PC-3 (cell line): ENCODE results near the gene FOXN4. TPM values are rescaled to one million over a fixed set of nuclear protein-coding genes. Genes with fewer than 3 reads are reported as not detected.

Source experiments
- ATAC-seq: fragments of 200-7000 bp; cut with Tn5 transposase; 2 replicates; pipeline ENCODE4 v1.9.1; 2020; ENCODE audit warnings: mild to moderate bottlenecking, moderate library complexity
- Bru-seq: library from RNA; stranded (reverse); fragments of 400-500 nt; gene quantifications from one replicate; lab custom pipeline; 2021; lab: Mats Ljungman, UMichigan
- BruChase-seq, 2 experiments: library from RNA; stranded (reverse); fragments of 400-500 nt; gene quantifications; one replicate each; lab custom pipeline; 2021; lab: Mats Ljungman, UMichigan
- BruUV-seq: library from RNA; stranded (reverse); fragments of 400-500 nt; replicated peaks from 2 replicates; lab custom pipeline; 2021; lab: Mats Ljungman, UMichigan
- CTCF ChIA-PET: fragments of 300-600 bp; sonication (Branson Sonifier 250); formaldehyde crosslinking; loops from one replicate; lab custom pipeline; 2022; ENCODE audit warnings: antibody characterized with exemption; lab: Charles Lee
- POLR2A ChIA-PET: fragments of 300-600 bp; sonication (Branson Sonifier 250); formaldehyde crosslinking; loops from one replicate; lab custom pipeline; 2022; ENCODE audit warnings: antibody characterized with exemption; ENCODE audit not compliant: unreplicated experiment; lab: Charles Lee
- DNase-seq: peaks from one replicate; pipeline ENCODE4 v3.0.0-alpha.2; 2015
- H2AFZ ChIP-seq: fragments of 300-600 bp; sonication (generic); 2 replicates; pipeline ENCODE4 v1.6.0; 2016; ENCODE audit warnings: antibody characterized with exemption, low read length
- H3F3A ChIP-seq: fragments of 300-600 bp; sonication (generic); one replicate; pipeline ENCODE4 v1.6.0; 2017; ENCODE audit warnings: antibody characterized with exemption, low read length, control low read depth, mild to moderate bottlenecking; ENCODE audit not compliant: unreplicated experiment
- H3K27ac ChIP-seq: fragments of 300-600 bp; sonication (generic); 2 replicates; pipeline ENCODE4 v1.5.1; 2016; ENCODE audit warnings: mild to moderate bottlenecking, low read length
- H3K27me3 ChIP-seq: fragments of 300-600 bp; sonication (generic); 2 replicates; pipeline ENCODE4 v1.6.1; 2016; ENCODE audit warnings: low read length, mixed read lengths
- H3K36me3 ChIP-seq: fragments of 300-600 bp; sonication (generic); 2 replicates; pipeline ENCODE4 v1.6.1; 2016; ENCODE audit warnings: low read depth, mixed run types, low read length, mixed read lengths
- H3K4me1 ChIP-seq: fragments of 300-600 bp; sonication (generic); 2 replicates; pipeline ENCODE4 v1.5.1; 2016; ENCODE audit warnings: low read length; ENCODE audit not compliant: insufficient read depth
- H3K4me2 ChIP-seq: fragments of 300-600 bp; sonication (generic); 2 replicates; pipeline ENCODE4 v1.6.0; 2016; ENCODE audit warnings: low read length
- H3K4me3 ChIP-seq: fragments of 300-600 bp; sonication (generic); 2 replicates; pipeline ENCODE4 v1.5.1; 2016; ENCODE audit warnings: mild to moderate bottlenecking, low read length, mixed read lengths
- H3K79me2 ChIP-seq: fragments of 300-600 bp; sonication (generic); 2 replicates; pipeline ENCODE4 v1.6.1; 2017; ENCODE audit warnings: low read length, mixed read lengths
- H3K9ac ChIP-seq: fragments of 300-600 bp; sonication (generic); 2 replicates; pipeline ENCODE4 v1.6.0; 2016; ENCODE audit warnings: mild to moderate bottlenecking, low read length
- H3K9me2 ChIP-seq: fragments of 300-600 bp; sonication (generic); replicated peaks from 2 replicates; pipeline ENCODE4 v1.6.1; 2016; ENCODE audit warnings: mixed run types, low read length, mixed read lengths
- H3K9me3 ChIP-seq: fragments of 300-600 bp; sonication (generic); 2 replicates; pipeline ENCODE4 v1.6.1; 2016; ENCODE audit warnings: low read length, mixed read lengths
- H4K20me1 ChIP-seq: fragments of 300-600 bp; sonication (generic); 2 replicates; pipeline ENCODE4 v1.6.1; 2016; ENCODE audit warnings: low read length, mixed read lengths
- EZH2 ChIP-seq: fragments of 300-600 bp; sonication (generic); IDR thresholded peaks from one replicate; pipeline ENCODE4 v1.6.1; 2017; ENCODE audit warnings: antibody characterized with exemption, mild to moderate bottlenecking, low read length; ENCODE audit not compliant: unreplicated experiment
- EZH2phosphoT487 ChIP-seq: fragments of 300-600 bp; sonication (generic); IDR thresholded peaks from 2 replicates; pipeline ENCODE4 v1.6.1; 2018; ENCODE audit warnings: mild to moderate bottlenecking, antibody characterized with exemption, low read length, borderline replicate concordance
- intact Hi-C: fragments of 100-400 bp; cut with micrococcal nuclease; formaldehyde crosslinking; loops from 2 replicates; pipeline ENCODE4 v1.9.0; 2023
- long read RNA-seq: library from polyadenylated mRNA; unstranded; transcript quantifications from one replicate; pipeline ENCODE4 v2.0.0, GENCODE V29; 2021; ENCODE audit not compliant: unreplicated experiment
- total RNA-seq: library from RNA; depleted of rRNA; stranded (reverse); fragments of >200 nt; gene quantifications from 2 replicates; pipeline ENCODE4 v1.2.3, GENCODE V29; 2014; rRNA removed
- TF ChIP-seq, protein P1 (sequence below): fragments of 300-600 bp; sonication (generic); conservative IDR thresholded peaks from 2 replicates; pipeline ENCODE4 v1.5.1; 2017; ENCODE audit warnings: antibody characterized with exemption, low read depth, mild to moderate bottlenecking, low read length

Gene FOXN4
- total RNA-seq = not detected in 2 replicates
- not detected for Bru-seq, nascent RNA
- not detected for BruChase-seq, experiment 1, labeled RNA remaining after a 6-hour chase
- not detected for BruChase-seq, experiment 2, labeled RNA remaining after a 2-hour chase
- long read RNA-seq = 0 reads

DNA sequence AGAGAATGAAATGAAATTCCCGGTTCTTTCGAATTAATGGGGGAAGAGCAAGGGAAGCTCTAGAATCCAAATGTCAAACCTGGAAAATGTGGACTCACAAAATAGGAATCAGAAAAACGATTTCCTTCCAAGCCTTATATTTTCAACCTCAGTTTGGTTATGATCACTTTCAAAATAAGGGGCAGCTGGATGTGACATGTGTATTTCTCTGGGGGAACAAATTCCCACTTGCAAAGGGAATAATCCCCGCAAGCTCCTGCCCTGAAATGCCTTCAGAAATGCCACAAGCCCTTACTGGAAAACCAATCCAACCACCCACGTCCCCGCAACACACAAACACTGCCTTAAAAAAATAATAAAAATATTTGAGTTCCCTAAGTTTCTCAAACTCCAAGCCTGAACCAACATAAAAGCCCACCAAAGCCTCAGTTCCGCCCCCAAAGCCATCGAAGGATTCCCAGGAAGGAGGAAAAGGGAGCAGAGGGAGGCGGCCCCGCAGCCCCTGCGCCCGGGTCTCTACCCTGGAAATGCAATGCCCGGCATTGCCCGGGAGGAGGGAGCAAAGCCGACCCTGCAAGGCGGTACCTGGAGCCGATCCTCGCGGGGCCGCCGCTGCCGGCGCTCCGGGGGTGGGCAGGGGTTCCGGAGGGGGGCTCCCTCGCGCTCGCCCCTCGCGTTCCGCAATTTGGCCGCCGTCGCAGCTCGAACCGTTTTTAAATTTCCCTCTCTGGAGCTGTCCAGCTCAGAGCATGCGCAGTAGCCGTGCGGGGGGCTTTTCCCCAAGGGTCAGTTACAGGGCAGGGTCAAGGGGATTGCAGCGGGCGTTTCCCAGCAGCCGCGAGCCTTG is at the start of gene FOXN4:
TSS of gene FOXN4 (minus strand) at position 751 of the 847 bp plus-strand sequence. CDS start 963 bp downstream, outside the sequence.
- H3K79me2 ChIP-seq = no peaks in the 10 kb centered on the region
- H4K20me1 ChIP-seq = no peaks in the 10 kb centered on the region
- ChIA-PET POLR2A (no interaction called here), CTCF (no interaction called here)
- DNase-seq = no peak
- peak within 1 kb of the TSS; percentile 48 for H3K4me3 ChIP-seq
- TF ChIP-seq EZH2 = no peak
- TF ChIP-seq, protein P1, sequence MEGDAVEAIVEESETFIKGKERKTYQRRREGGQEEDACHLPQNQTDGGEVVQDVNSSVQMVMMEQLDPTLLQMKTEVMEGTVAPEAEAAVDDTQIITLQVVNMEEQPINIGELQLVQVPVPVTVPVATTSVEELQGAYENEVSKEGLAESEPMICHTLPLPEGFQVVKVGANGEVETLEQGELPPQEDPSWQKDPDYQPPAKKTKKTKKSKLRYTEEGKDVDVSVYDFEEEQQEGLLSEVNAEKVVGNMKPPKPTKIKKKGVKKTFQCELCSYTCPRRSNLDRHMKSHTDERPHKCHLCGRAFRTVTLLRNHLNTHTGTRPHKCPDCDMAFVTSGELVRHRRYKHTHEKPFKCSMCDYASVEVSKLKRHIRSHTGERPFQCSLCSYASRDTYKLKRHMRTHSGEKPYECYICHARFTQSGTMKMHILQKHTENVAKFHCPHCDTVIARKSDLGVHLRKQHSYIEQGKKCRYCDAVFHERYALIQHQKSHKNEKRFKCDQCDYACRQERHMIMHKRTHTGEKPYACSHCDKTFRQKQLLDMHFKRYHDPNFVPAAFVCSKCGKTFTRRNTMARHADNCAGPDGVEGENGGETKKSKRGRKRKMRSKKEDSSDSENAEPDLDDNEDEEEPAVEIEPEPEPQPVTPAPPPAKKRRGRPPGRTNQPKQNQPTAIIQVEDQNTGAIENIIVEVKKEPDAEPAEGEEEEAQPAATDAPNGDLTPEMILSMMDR = no peak
- peak; percentile 59; the same call in 1 of the 2 replicates for TF ChIP-seq EZH2phosphoT487
- peaks cover 4% of the 10 kb centered on the region; the same call in 1 of the 2 replicates for H3K4me1 ChIP-seq
- H3K9me2 ChIP-seq = no peaks in the 10 kb centered on the region
- H2AFZ ChIP-seq = 0 out of 2 replicates have a peak within 1 kb of the TSS, but pooled peaks have one; percentile 28
- peak within 1 kb of the TSS; percentile 77 for H3K4me2 ChIP-seq
- intact Hi-C loops = no loop called here
- no peaks in the 10 kb centered on the region for H3K9me3 ChIP-seq
- peaks cover 92% of the 10 kb centered on the region for H3K27me3 ChIP-seq
- ATAC-seq = no peak
- no TSS peak for BruUV-seq
- no peak within 1 kb of the TSS for H3K9ac ChIP-seq
- no peaks in the 10 kb centered on the region for H3K36me3 ChIP-seq
- H3F3A ChIP-seq = no peaks in the 10 kb centered on the region
- no peak within 1 kb of the TSS for H3K27ac ChIP-seq

- TF ChIP-seq EZH2phosphoT487 (no peak), EZH2 (no peak)
- TF ChIP-seq, protein P1 = no peak
- Histone ChIP-seq H3K4me3 (no peak overlapping the region), H3K4me1 (no peaks in the 10 kb centered on the region), H3K4me2 (peak overlapping the region; percentile 20; the same call in 1 of the 2 replicates), H3F3A (no peaks in the 10 kb centered on the region), H4K20me1 (no peaks in the 10 kb centered on the region), H2AFZ (no peak overlapping the region), H3K9me3 (no peaks in the 10 kb centered on the region), H3K36me3 (no peaks in the 10 kb centered on the region), H3K27me3 (peaks cover 98% of the 10 kb centered on the region), H3K27ac (no peak overlapping the region), H3K79me2 (no peaks in the 10 kb centered on the region), H3K9ac (no peak overlapping the region), H3K9me2 (no peaks in the 10 kb centered on the region)
- DNase-seq (no peak), ATAC-seq (no peak)
- POLR2A ChIA-PET = no interaction called here
- intact Hi-C loops = no loop called here
- CTCF ChIA-PET = no interaction called here
- BruUV-seq = no TSS peak
Measured at GRCh38 chr12:109358154-109358869, 49.2 kb upstream of the FOXN4 start.
